Breast epithelium (tissue), 4 donors: Measurements from ENCODE around the gene ACER3. TPM values are rescaled to one million over a fixed set of nuclear protein-coding genes. Genes with fewer than 3 reads are reported as not detected.
A peak's percentile ranks its signal among the peaks of the same experiment; 100 is the strongest.

Experiments used
- DNase-seq, 2 donors: peaks; one replicate each; pipeline ENCODE4 v3.0.0-alpha.2; 2019; ENCODE audit warnings: low spot score in 2 of 2
- H3K27ac ChIP-seq, 2 donors: fragments of 200-600 bp; sonication (generic) in 1 of 2; one replicate each; pipeline ENCODE4 v1.5.1; 2016 to 2019; ENCODE audit warnings: mild to moderate bottlenecking in 1 of 2
- H3K27me3 ChIP-seq, 2 donors: fragments of 200-600 bp; sonication (generic) in 1 of 2; one replicate each; pipeline versions ENCODE4 v1.5.1 to v1.6.0; 2017 to 2019; ENCODE audit warnings: control low read depth in 1 of 2, mild to moderate bottlenecking in 1 of 2
- H3K36me3 ChIP-seq: fragments of 200-600 bp; one replicate; pipeline ENCODE4 v1.5.1; 2019
- H3K4me1 ChIP-seq, 2 donors: fragments of 200-600 bp; sonication (generic); one replicate each; pipeline ENCODE4 v1.5.1; 2016 to 2019; ENCODE audit warnings: control low read depth in 1 of 2
- H3K4me3 ChIP-seq, 3 donors: fragments of 200-600 bp; sonication (generic); 1 replicate in 2 of 3; 2 replicates in 1 of 3; pipeline ENCODE4 v1.5.1; 2016 to 2019; ENCODE audit warnings: mild to moderate bottlenecking in 3 of 3, moderate library complexity in 2 of 3
- H3K9me3 ChIP-seq, 2 donors: fragments of 200-600 bp; sonication (generic) in 1 of 2; one replicate each; pipeline ENCODE4 v1.5.1; 2016 to 2019; ENCODE audit warnings: control low read depth in 1 of 2
- POLR2A ChIP-seq: fragments of 450-650 bp; IDR thresholded peaks from one replicate; pipeline ENCODE4 v1.6.1; 2016; ENCODE audit warnings: antibody characterized with exemption, mild to moderate bottlenecking, moderate library complexity
- POLR2AphosphoS5 ChIP-seq, 3 donors: sonication (generic); formaldehyde crosslinking; IDR thresholded peaks; one replicate each; pipeline ENCODE4 v1.6.1; 2017; ENCODE audit warnings: antibody characterized with exemption in 3 of 3
- intact Hi-C: fragments of 100-400 bp; cut with DNase I; formaldehyde crosslinking; loops from one replicate; pipeline ENCODE4 v1.15.1; 2023; ENCODE audit warnings: low total_unique reads
- total RNA-seq, 3 donors: library from RNA; depleted of rRNA; stranded (reverse); fragments of >200 nt; gene quantifications; one replicate each; pipeline ENCODE4 v1.1.0, GENCODE V29; 2016
- TF ChIP-seq, protein P1 (sequence below), 3 donors: fragments of 450-650 bp; IDR thresholded peaks; one replicate each; pipeline ENCODE4 v1.5.1; 2016 to 2017; ENCODE audit warnings: antibody characterized with exemption in 3 of 3, mild to moderate bottlenecking in 3 of 3, moderate library complexity in 3 of 3

The ACER3 gene
- total RNA-seq, 3 donors from 2014 or later, result 8.2 to 35.2 (median 12.9) TPM

DNA sequence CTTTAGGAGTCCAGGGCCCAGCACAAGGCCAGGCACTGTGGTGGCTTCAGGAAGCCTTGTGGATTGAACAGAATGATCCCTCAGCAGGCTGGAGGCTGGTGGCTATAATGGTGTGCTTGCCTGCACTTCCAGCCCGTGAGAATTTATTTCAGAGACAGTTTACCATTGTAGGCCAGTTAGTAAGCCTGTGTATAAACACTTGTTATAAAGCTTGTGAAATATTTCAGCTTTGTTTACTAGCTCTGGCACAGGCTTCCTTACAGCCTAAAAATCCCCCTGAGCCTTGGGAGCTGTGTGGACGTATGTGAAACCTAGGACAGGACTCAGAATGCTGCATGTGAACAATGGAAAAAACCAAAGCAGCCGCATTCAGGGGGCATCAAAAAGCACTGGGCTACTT is 26.6 kb upstream of the ACER3 start:
- no peaks in the 10 kb centered on the region for H3K9me3 ChIP-seq
- peaks cover 0 to 11% of the 10 kb centered on the region in 2 donors for H3K4me1 ChIP-seq

DNA sequence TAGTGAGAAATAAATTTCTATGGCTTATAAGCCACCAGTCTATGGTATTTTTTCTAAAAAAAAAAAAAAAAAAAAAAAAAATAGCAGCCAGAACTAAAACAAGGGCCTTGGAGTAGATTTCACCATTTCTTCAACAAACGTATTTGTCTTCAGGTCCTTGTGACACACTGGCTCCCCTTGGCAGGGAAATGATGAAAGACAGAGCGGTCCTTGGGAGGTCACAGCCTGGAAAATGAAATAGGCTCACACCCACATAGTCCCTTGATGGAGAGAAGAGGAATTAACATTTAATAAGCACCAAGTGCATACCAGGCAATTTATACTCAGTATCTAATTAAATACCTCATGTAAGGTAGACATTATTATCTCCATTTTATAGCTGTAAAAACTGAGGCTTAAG is 25.7 kb upstream of the ACER3 start:
- Histone ChIP-seq H3K27me3 (no peaks in the 10 kb centered on the region), H3K4me1 (peaks cover 0 to 11% of the 10 kb centered on the region in 2 donors), H3K27ac (no peak overlapping the region), H3K36me3 (no peaks in the 10 kb centered on the region), H3K4me3 (no peak overlapping the region), H3K9me3 (no peaks in the 10 kb centered on the region)
- DNase-seq, result no peak
- intact Hi-C loops, result loop anchor here (10.0 kb wide), 1 partner anchor 620 kb away; no protein-coding TSS in a partner anchor
- TF ChIP-seq POLR2A (no peak), POLR2AphosphoS5 (IDR thresholded peaks at IDR 0.05) (no peak)
- TF ChIP-seq, protein P1, sequence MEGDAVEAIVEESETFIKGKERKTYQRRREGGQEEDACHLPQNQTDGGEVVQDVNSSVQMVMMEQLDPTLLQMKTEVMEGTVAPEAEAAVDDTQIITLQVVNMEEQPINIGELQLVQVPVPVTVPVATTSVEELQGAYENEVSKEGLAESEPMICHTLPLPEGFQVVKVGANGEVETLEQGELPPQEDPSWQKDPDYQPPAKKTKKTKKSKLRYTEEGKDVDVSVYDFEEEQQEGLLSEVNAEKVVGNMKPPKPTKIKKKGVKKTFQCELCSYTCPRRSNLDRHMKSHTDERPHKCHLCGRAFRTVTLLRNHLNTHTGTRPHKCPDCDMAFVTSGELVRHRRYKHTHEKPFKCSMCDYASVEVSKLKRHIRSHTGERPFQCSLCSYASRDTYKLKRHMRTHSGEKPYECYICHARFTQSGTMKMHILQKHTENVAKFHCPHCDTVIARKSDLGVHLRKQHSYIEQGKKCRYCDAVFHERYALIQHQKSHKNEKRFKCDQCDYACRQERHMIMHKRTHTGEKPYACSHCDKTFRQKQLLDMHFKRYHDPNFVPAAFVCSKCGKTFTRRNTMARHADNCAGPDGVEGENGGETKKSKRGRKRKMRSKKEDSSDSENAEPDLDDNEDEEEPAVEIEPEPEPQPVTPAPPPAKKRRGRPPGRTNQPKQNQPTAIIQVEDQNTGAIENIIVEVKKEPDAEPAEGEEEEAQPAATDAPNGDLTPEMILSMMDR (IDR thresholded peaks at IDR 0.05), result no peak

More for the DNA sequence above, 26.6 kb upstream of the ACER3 start:
- no peaks in the 10 kb centered on the region for H3K27me3 ChIP-seq
- no peak overlapping the region for H3K27ac ChIP-seq
- intact Hi-C loops, result loop anchor here (10.0 kb wide), 1 partner anchor 621 kb away; no protein-coding TSS in a partner anchor
- H3K36me3 ChIP-seq, result no peaks in the 10 kb centered on the region
- H3K4me3 ChIP-seq, result no peak overlapping the region
- no peak for DNase-seq
- no peak for TF ChIP-seq POLR2AphosphoS5 (IDR thresholded peaks at IDR 0.05)
- no peak for TF ChIP-seq POLR2A
- TF ChIP-seq, protein P1 (IDR thresholded peaks at IDR 0.05), result no peak

DNA sequence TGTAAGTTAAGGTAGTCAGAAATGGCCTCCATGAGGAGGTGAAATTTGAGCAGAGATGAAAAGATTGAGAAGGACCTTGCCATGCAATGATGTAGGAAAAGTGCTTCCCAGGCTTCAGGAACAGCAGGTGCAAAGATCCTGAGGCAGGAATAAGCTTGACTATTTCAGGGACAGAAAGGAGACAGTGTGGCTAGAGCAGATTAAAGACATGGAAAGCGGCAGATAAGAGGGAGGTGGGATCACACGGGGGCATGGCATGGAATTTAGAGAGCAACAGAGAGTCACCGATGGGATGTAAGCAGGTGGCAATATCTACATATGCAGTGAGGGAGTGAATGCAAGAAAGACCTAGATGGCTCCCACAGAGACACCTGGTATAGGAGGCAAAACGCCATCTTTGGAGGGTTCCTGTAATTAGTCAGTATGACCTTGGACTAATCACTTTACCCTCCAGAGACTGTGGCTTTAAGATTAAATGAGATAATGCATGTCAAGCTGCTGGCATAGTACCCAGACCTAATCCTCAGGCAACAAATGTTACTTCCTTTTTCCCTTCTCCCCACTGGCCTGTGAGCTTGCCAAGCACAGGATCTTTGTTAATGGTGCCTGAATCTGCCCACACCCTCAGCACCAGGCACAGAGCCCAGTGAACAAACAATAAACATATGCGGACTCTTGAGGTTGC is 24.6 kb upstream of the ACER3 start:
- Histone ChIP-seq H3K4me3 (no peak overlapping the region), H3K9me3 (no peaks in the 10 kb centered on the region), H3K4me1 (peaks cover 0 to 11% of the 10 kb centered on the region in 2 donors), H3K27me3 (no peaks in the 10 kb centered on the region), H3K27ac (peak overlapping the region; percentile 13 to 64), H3K36me3 (no peaks in the 10 kb centered on the region)
- TF ChIP-seq POLR2AphosphoS5 (IDR thresholded peaks at IDR 0.05), result peak in 1 of 3 donors; percentile 34
- no peak for TF ChIP-seq POLR2A
- peak; percentile 58 to 68 for DNase-seq
- intact Hi-C loops, result loop anchor here (10.0 kb wide), 1 partner anchor 619 kb away; no protein-coding TSS in a partner anchor

DNA sequence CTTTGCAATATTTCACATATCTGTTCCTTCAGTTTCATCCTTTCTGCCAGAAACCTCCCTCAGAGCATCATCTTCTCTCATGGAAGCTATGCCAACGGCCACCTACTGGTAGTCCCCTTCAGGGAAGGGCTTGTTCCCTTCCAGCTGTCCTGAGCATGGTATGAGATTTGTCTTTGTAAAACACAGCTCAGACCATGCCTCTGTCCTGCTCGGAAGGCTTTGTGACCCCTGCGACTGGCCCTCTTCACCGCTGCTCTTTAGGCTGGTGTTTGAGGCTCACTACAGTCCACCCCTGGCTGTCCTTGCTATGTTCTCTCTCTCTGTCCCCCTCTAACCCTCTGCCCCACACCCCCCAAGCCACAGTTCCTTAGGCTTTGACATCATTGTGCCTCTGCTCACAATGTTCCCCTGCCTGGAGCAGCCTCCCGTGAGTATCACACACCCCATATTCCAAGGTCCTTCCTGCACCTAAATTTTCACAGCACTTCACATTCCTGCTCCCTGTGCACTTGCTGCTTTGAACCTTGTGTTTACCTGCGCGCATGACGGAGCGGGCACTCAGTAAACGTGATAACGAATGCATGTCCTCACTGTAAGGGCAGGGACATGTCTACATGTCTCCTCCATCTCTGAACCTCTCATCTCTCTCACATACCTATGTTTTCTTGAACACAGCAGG is 24.0 kb upstream of the ACER3 start:
- no peaks in the 10 kb centered on the region for H3K27me3 ChIP-seq
- no peak for DNase-seq
- peaks cover 0 to 11% of the 10 kb centered on the region in 2 donors for H3K4me1 ChIP-seq
- no peaks in the 10 kb centered on the region for H3K36me3 ChIP-seq
- no peak overlapping the region for H3K4me3 ChIP-seq
- intact Hi-C loops, result loop anchor here (10.0 kb wide), 1 partner anchor 618 kb away; no protein-coding TSS in a partner anchor
- TF ChIP-seq POLR2A (no peak), POLR2AphosphoS5 (IDR thresholded peaks at IDR 0.05) (no peak)
- TF ChIP-seq, protein P1 (IDR thresholded peaks at IDR 0.05), result no peak
- peak overlapping the region; percentile 13 to 64 for H3K27ac ChIP-seq
- H3K9me3 ChIP-seq, result no peaks in the 10 kb centered on the region

DNA sequence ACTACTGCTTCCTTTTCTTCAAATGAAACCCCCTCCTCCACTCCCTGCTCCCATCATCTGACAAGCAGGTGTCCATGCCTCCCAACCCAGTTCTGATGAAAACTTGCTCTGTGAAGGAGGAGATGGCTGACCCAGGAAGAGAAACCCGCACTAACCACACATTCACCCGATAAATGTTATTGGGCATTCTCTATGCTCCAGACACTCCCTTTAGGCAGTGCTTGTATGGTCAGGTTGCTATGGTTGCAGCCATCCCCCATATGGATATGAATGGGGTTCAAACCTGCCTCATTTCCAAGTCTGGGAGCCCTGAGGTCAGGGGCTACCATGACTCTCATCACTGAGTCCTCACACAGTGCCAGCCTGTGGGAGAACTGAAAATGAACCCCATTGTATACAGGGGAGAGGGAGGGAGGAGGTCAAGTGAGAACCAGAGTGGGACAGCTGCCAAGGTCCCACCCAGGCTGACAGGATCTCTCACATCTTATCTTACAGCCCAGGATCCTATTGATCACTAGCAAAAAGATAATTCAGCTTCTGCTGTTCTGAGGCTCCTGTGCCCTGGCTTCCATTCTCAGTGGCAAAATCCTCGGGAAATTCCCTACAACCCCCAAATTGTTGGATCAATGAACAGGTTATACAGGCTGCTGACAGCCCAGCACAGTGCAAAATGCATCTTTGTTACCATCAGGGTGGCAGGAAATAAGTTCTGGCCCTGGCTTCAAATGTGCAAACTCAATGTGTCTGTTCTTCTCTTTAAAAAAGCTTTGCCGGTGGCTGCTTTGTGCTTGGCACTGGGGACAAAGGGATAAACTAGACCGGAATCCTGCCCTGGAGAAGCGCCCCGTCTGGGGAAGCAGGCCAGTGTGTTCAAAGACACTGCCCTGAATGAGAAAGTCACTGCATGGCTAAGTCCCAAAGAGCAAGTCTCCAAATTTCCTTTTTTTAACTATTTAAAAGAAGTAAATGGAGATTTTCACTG is 22.7 kb upstream of the ACER3 start:
- Histone ChIP-seq H3K27ac (peak overlapping the region in 1 of 2 donors; percentile 17), H3K4me3 (no peak overlapping the region), H3K27me3 (no peaks in the 10 kb centered on the region), H3K36me3 (no peaks in the 10 kb centered on the region), H3K9me3 (no peaks in the 10 kb centered on the region), H3K4me1 (peaks cover 0 to 11% of the 10 kb centered on the region in 2 donors)
- intact Hi-C loops, result loop anchor here (10.0 kb wide), 1 partner anchor 617 kb away; no protein-coding TSS in a partner anchor
- TF ChIP-seq, protein P1 (IDR thresholded peaks at IDR 0.05), result no peak
- TF ChIP-seq POLR2AphosphoS5 (IDR thresholded peaks at IDR 0.05), result no peak
- TF ChIP-seq POLR2A, result no peak
- peak in 1 of 2 donors; percentile 25 for DNase-seq
